ENCODE results near the gene TMEM132C. TPM values are rescaled to one million over a fixed set of nuclear protein-coding genes. Genes with fewer than 3 reads are reported as not detected.

The TMEM132C gene
- total and polyA plus RNA-seq, 2 donors (not counting 3 experiments of a cell fraction or from before 2014, with no cell fraction given), result not detected

DNA sequence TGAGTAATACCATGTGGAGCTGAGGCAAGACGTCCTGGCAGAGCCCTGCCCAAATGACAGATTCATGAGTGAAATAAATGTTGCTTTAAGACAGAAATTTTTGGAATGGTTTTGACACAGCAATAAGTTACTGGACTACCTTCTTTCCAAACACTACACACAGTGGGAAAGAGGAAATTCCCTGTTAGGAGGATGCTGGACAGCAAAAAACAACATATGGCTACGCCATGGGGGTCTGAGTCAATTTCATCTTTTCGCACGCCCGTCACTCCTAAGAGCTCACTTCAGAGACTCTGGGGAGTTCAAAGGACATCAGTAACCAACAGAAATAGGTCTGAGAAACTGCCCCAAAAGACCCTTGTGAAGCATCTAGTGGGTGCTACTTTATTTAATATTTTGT is 55.4 kb downstream of the TMEM132C start:
- TF ChIP-seq, protein P1, sequence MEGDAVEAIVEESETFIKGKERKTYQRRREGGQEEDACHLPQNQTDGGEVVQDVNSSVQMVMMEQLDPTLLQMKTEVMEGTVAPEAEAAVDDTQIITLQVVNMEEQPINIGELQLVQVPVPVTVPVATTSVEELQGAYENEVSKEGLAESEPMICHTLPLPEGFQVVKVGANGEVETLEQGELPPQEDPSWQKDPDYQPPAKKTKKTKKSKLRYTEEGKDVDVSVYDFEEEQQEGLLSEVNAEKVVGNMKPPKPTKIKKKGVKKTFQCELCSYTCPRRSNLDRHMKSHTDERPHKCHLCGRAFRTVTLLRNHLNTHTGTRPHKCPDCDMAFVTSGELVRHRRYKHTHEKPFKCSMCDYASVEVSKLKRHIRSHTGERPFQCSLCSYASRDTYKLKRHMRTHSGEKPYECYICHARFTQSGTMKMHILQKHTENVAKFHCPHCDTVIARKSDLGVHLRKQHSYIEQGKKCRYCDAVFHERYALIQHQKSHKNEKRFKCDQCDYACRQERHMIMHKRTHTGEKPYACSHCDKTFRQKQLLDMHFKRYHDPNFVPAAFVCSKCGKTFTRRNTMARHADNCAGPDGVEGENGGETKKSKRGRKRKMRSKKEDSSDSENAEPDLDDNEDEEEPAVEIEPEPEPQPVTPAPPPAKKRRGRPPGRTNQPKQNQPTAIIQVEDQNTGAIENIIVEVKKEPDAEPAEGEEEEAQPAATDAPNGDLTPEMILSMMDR (IDR thresholded peaks at IDR 0.05; ENCODE audit: extremely low read depth in 1 of 2, insufficient read depth in 1 of 2, low read depth in 1 of 2, low read length in 2 of 2), result no peak
- TF ChIP-seq EZH2 (IDR thresholded peaks at IDR 0.05; ENCODE audit: borderline replicate concordance, low read depth, low read length, severe bottlenecking) (no peak), MYC (IDR thresholded peaks at IDR 0.05; ENCODE audit: low read depth, low read length) (no peak), MAX (IDR thresholded peaks at IDR 0.05; ENCODE audit: insufficient read depth, insufficient read length) (no peak)
- CTCF ChIA-PET, result no interaction called here
- intact Hi-C loops (cut with micrococcal nuclease) (no loop called here), dilution Hi-C loops (cut with MboI; ENCODE audit: extremely low pct_ligation_motif_present, low sequenced_read_pairs) (no loop called here)
- Histone ChIP-seq H3K4me3 (replicated peaks in 1 of 3; ENCODE audit: insufficient read depth in 1 of 3, low read depth in 1 of 3, low read length in 3 of 3) (no peak overlapping the region), H3K9ac (replicated peaks; ENCODE audit: extremely low read depth, insufficient read depth, low read length) (no peak overlapping the region), H3K27me3 (ENCODE audit: control insufficient read depth in 2 of 2, insufficient read depth in 2 of 2, low read length in 2 of 2) (no peaks in the 10 kb centered on the region), H3K9me3 (replicated peaks; ENCODE audit: control insufficient read depth, insufficient read depth, low read length) (peaks cover 7% of the 10 kb centered on the region), H3K9me1 (replicated peaks; ENCODE audit: control insufficient read depth, extremely low read depth, insufficient read depth, low read length) (no peaks in the 10 kb centered on the region), H2AFZ (ENCODE audit: low read depth, low read length) (no peak overlapping the region), H3K4me2 (ENCODE audit: insufficient read depth, low read length) (no peak overlapping the region), H3K79me2 (ENCODE audit: control insufficient read depth, insufficient read depth, low read length) (no peaks in the 10 kb centered on the region), H3K27ac (ENCODE audit: insufficient read depth, low read depth, low read length) (no peak overlapping the region), H4K20me1 (replicated peaks; ENCODE audit: control insufficient read depth, extremely low read depth, insufficient read depth, low read length) (no peaks in the 10 kb centered on the region), H3K36me3 (ENCODE audit: control insufficient read depth in 2 of 2, extremely low read depth in 1 of 2, insufficient read depth in 2 of 2, low read length in 2 of 2) (no peaks in the 10 kb centered on the region), H3K4me1 (ENCODE audit: control insufficient read depth, extremely low read depth, insufficient read depth, low read length) (no peaks in the 10 kb centered on the region)
- FAIRE-seq (no peak), DNase-seq (ENCODE audit: low read depth, low spot score) (no peak)
- BruUV-seq (replicated peaks), result no TSS peak
- POLR2A ChIA-PET, result no interaction called here

DNA sequence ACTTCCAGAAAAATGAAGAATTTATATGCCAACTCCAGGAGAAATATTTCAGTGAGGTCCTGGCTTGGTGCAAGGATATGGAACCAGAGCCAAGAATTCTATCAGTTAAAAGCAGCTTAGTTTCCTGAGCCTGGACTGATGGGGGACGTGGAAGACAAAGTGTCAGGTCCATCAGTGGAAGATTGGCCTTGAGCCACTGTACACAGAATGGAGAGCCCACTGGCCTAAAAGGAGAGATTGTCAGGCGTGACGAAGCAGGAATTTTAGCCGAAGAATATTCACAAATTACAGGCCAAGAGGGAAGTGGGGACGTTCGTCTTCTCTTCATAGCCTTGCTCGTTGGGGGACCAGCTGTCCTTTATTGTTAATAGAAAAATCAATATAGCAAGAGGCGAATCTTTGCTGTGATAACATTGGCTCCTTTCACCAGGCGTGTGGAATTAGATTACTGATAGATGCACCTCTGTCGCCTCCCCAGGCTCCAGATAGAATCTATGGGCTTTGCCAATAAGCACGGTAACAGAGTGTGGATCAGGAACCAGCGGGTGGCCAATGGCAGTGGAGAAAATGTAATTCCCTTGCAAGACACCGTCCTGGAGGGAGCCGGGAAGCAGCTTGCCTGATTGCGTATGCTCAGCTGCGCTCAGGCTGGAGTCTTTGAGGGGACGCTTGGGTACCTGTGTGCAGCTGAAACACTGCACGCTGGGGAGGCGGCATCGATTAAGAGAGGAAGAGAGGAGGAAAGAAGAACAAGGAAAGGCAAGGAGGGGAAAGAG is 56.4 kb downstream of the TMEM132C start:
- TF ChIP-seq GATA2 (IDR thresholded peaks at IDR 0.05; ENCODE audit: insufficient read depth, insufficient read length, low read depth, low read length), result no peak
- TF ChIP-seq POLR2AphosphoS5 (IDR thresholded peaks at IDR 0.05; ENCODE audit: insufficient read depth, low read depth, low read length), result no peak
- no peak for TF ChIP-seq JUN (IDR thresholded peaks at IDR 0.05; ENCODE audit: borderline replicate concordance, insufficient read depth, insufficient read length, low read depth)
- TF ChIP-seq EZH2 (IDR thresholded peaks at IDR 0.05; ENCODE audit: borderline replicate concordance, low read depth, low read length, severe bottlenecking), result no peak
- TF ChIP-seq, protein P1 (IDR thresholded peaks at IDR 0.05; ENCODE audit: extremely low read depth in 1 of 2, insufficient read depth in 1 of 2, low read depth in 1 of 2, low read length in 2 of 2), result no peak
- no peak for TF ChIP-seq FOS (IDR thresholded peaks at IDR 0.05; ENCODE audit: borderline replicate concordance, insufficient read depth, low read length)
- no peak for TF ChIP-seq MAX (IDR thresholded peaks at IDR 0.05; ENCODE audit: insufficient read depth, insufficient read length)
- no peak for TF ChIP-seq MYC (IDR thresholded peaks at IDR 0.05; ENCODE audit: low read depth, low read length)
- TF ChIP-seq POLR2A (IDR thresholded peaks at IDR 0.05; ENCODE audit: low read depth, low read length), result no peak
- no TSS peak for BruUV-seq (replicated peaks)

More for the DNA sequence above, 56.4 kb downstream of the TMEM132C start:
- H3K4me2 ChIP-seq (ENCODE audit: insufficient read depth, low read length), result no peak overlapping the region
- H3K27ac ChIP-seq (ENCODE audit: insufficient read depth, low read depth, low read length), result no peak overlapping the region
- no peaks in the 10 kb centered on the region for H4K20me1 ChIP-seq (replicated peaks; ENCODE audit: control insufficient read depth, extremely low read depth, insufficient read depth, low read length)
- H3K27me3 ChIP-seq (ENCODE audit: control insufficient read depth in 2 of 2, insufficient read depth in 2 of 2, low read length in 2 of 2), result no peaks in the 10 kb centered on the region
- CTCF ChIA-PET, result no interaction called here
- dilution Hi-C loops (cut with MboI; ENCODE audit: extremely low pct_ligation_motif_present, low sequenced_read_pairs), result no loop called here
- H3K4me1 ChIP-seq (ENCODE audit: control insufficient read depth, extremely low read depth, insufficient read depth, low read length), result no peaks in the 10 kb centered on the region
- DNase-seq (ENCODE audit: low read depth, low spot score), result no peak
- H3K9ac ChIP-seq (replicated peaks; ENCODE audit: extremely low read depth, insufficient read depth, low read length), result no peak overlapping the region
- H3K9me3 ChIP-seq (replicated peaks; ENCODE audit: control insufficient read depth, insufficient read depth, low read length), result peaks cover 7% of the 10 kb centered on the region
- no peaks in the 10 kb centered on the region for H3K79me2 ChIP-seq (ENCODE audit: control insufficient read depth, insufficient read depth, low read length)
- H3K4me3 ChIP-seq (replicated peaks in 1 of 3; ENCODE audit: insufficient read depth in 1 of 3, low read depth in 1 of 3, low read length in 3 of 3), result no peak overlapping the region
- no peak for FAIRE-seq
- no peaks in the 10 kb centered on the region for H3K36me3 ChIP-seq (ENCODE audit: control insufficient read depth in 2 of 2, extremely low read depth in 1 of 2, insufficient read depth in 2 of 2, low read length in 2 of 2)
- no peaks in the 10 kb centered on the region for H3K9me1 ChIP-seq (replicated peaks; ENCODE audit: control insufficient read depth, extremely low read depth, insufficient read depth, low read length)
- intact Hi-C loops (cut with micrococcal nuclease), result no loop called here
- POLR2A ChIA-PET, result no interaction called here
- H2AFZ ChIP-seq (ENCODE audit: low read depth, low read length), result no peak overlapping the region

Data from endothelial cell of umbilical vein (primary cell).